ENCODE data around the gene LYAR.

Gene LYAR

GRCh38 chr4:4302001-4302400 is 12.0 kb upstream of the LYAR start:
- H3F3A ChIP-seq (ENCODE audit: insufficient read depth, low read length), result no peaks in the 10 kb centered on the region
- no peak for TF ChIP-seq EZH2 (optimal IDR thresholded peaks at IDR 0.05; ENCODE audit: low read depth, low read length)
- TF ChIP-seq EZH2phosphoT487 (IDR thresholded peaks at IDR 0.05; ENCODE audit: low read length), result no peak
- TF ChIP-seq CTCF (IDR thresholded peaks at IDR 0.05; ENCODE audit: low read length), result no peak
- H3K9me3 ChIP-seq (replicated peaks; ENCODE audit: insufficient read depth, low read length), result no peaks in the 10 kb centered on the region
- no peaks in the 10 kb centered on the region for H3K27me3 ChIP-seq (replicated peaks; ENCODE audit: insufficient read depth, low read length)
- no peak overlapping the region for H3K9ac ChIP-seq (ENCODE audit: low read length)
- H3K4me3 ChIP-seq (ENCODE audit: low read length), result no peak overlapping the region
- H3K4me2 ChIP-seq (ENCODE audit: low read depth, low read length), result no peak overlapping the region
- DNase-seq, result no peak
- no peak overlapping the region for H2AFZ ChIP-seq (ENCODE audit: low read length)
- no peaks in the 10 kb centered on the region for H3K4me1 ChIP-seq (ENCODE audit: low read length)
- H4K20me1 ChIP-seq (ENCODE audit: insufficient read depth, low read length), result no peaks in the 10 kb centered on the region
- H3K27ac ChIP-seq (ENCODE audit: low read length), result no peak overlapping the region
- no peaks in the 10 kb centered on the region for H3K9me2 ChIP-seq (replicated peaks; ENCODE audit: insufficient read depth, low read length)
- H3K79me2 ChIP-seq (ENCODE audit: low read length), result peaks cover 6% of the 10 kb centered on the region; the same call in 1 of the 2 replicates
- no peaks in the 10 kb centered on the region; the same call in 1 of the 2 replicates for H3K36me3 ChIP-seq (replicated peaks; ENCODE audit: insufficient read depth, low read length)

GRCh38 chr4:4299006-4299405 is 9.1 kb upstream of the LYAR start:
- Histone ChIP-seq H3K9me2 (replicated peaks; ENCODE audit: insufficient read depth, low read length) (no peaks in the 10 kb centered on the region), H3K27ac (ENCODE audit: low read length) (no peak overlapping the region), H3K27me3 (replicated peaks; ENCODE audit: insufficient read depth, low read length) (no peaks in the 10 kb centered on the region), H3F3A (ENCODE audit: insufficient read depth, low read length) (no peaks in the 10 kb centered on the region), H3K4me2 (ENCODE audit: low read depth, low read length) (no peak overlapping the region), H3K36me3 (replicated peaks; ENCODE audit: insufficient read depth, low read length) (no peaks in the 10 kb centered on the region; the same call in 1 of the 2 replicates), H3K9me3 (replicated peaks; ENCODE audit: insufficient read depth, low read length) (no peaks in the 10 kb centered on the region), H3K9ac (ENCODE audit: low read length) (no peak overlapping the region), H4K20me1 (ENCODE audit: insufficient read depth, low read length) (no peaks in the 10 kb centered on the region), H3K79me2 (ENCODE audit: low read length) (peaks cover 30% of the 10 kb centered on the region), H3K4me1 (ENCODE audit: low read length) (no peaks in the 10 kb centered on the region), H2AFZ (ENCODE audit: low read length) (no peak overlapping the region), H3K4me3 (ENCODE audit: low read length) (no peak overlapping the region)
- no peak for DNase-seq
- no peak for TF ChIP-seq EZH2phosphoT487 (IDR thresholded peaks at IDR 0.05; ENCODE audit: low read length)
- no peak for TF ChIP-seq EZH2 (optimal IDR thresholded peaks at IDR 0.05; ENCODE audit: low read depth, low read length)
- TF ChIP-seq CTCF (IDR thresholded peaks at IDR 0.05; ENCODE audit: low read length), result no peak

GRCh38 chr4:4296283-4296846 is 6.4 kb upstream of the LYAR start:
- no peaks in the 10 kb centered on the region for H4K20me1 ChIP-seq (ENCODE audit: insufficient read depth, low read length)
- no peak overlapping the region for H3K4me2 ChIP-seq (ENCODE audit: low read depth, low read length)
- 0 out of 2 replicates have a peak, but pooled peaks cover under 1% of the 10 kb centered on the region for H3F3A ChIP-seq (ENCODE audit: insufficient read depth, low read length)
- no peaks in the 10 kb centered on the region for H3K9me3 ChIP-seq (replicated peaks; ENCODE audit: insufficient read depth, low read length)
- no peak overlapping the region for H2AFZ ChIP-seq (ENCODE audit: low read length)
- no peak overlapping the region for H3K9ac ChIP-seq (ENCODE audit: low read length)
- no peak overlapping the region for H3K27ac ChIP-seq (ENCODE audit: low read length)
- TF ChIP-seq EZH2 (optimal IDR thresholded peaks at IDR 0.05; ENCODE audit: low read depth, low read length), result no peak
- no peak for TF ChIP-seq EZH2phosphoT487 (IDR thresholded peaks at IDR 0.05; ENCODE audit: low read length)
- TF ChIP-seq CTCF (IDR thresholded peaks at IDR 0.05; ENCODE audit: low read length), result no peak
- no peak for DNase-seq
- no peaks in the 10 kb centered on the region for H3K9me2 ChIP-seq (replicated peaks; ENCODE audit: insufficient read depth, low read length)
- peaks cover 3% of the 10 kb centered on the region; the same call in 1 of the 2 replicates for H3K4me1 ChIP-seq (ENCODE audit: low read length)
- no peaks in the 10 kb centered on the region; the same call in 1 of the 2 replicates for H3K36me3 ChIP-seq (replicated peaks; ENCODE audit: insufficient read depth, low read length)
- no peaks in the 10 kb centered on the region for H3K27me3 ChIP-seq (replicated peaks; ENCODE audit: insufficient read depth, low read length)
- no peak overlapping the region for H3K4me3 ChIP-seq (ENCODE audit: low read length)
- H3K79me2 ChIP-seq (ENCODE audit: low read length), result peaks cover 57% of the 10 kb centered on the region

All from MM.1S (cell line).